NCI-H526 treated with DMSO at 0.1 percent for 48 hours (cell line): ENCODE measurements around the gene SLC38A10.

Experiments
- DNase-seq: peaks from one replicate; lab custom pipeline; 2025; lab: John Stamatoyannopoulos, UW

The SLC38A10 gene

GRCh38 chr17:81295031-81295675, at the start of gene SLC38A10:
TSS of gene SLC38A10 (minus strand) at chr17:81295307. CDS start at chr17:81294921, 386 bp downstream.
- DNase-seq = peak; percentile 75

DNA sequence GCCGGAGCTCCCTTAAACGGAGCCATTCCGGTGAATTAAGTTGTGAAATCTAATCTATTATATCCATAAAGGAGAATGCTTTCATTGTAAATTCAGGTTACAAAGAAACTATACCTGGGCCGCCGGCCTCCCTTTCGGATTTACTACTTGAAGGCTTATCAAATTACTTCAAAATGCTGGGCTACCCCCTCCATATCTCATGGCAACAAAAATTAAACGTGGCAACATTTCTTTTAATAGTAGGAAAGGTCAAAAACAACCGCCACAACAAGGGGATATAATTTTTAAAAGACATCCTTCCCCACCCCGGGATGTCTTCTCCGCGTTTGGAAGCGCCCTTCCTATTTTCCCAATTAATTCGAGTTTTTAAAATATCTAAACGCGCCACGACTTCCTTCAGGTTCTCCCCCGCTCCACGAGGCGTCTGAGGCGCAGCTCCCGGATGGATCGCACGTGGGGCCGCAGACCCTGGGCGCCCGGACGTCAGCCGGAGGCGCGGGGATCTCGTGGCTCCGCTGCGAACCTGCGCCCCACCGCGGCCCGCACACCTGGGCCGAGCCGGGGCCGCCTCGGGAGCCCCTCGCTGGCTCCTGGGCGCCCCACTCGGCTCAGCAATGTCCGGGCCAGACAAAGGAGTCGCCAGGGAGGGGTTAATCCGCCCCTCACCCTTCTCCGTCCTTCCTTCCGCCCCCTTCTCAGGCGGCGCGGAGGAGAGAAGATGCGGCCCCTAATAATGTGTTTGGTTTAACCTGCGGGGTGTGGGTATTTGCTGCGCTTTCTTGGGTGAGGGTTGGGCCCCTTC, 47.4 kb upstream of the SLC38A10 start:
- DNase-seq = peak; percentile 65

DNA sequence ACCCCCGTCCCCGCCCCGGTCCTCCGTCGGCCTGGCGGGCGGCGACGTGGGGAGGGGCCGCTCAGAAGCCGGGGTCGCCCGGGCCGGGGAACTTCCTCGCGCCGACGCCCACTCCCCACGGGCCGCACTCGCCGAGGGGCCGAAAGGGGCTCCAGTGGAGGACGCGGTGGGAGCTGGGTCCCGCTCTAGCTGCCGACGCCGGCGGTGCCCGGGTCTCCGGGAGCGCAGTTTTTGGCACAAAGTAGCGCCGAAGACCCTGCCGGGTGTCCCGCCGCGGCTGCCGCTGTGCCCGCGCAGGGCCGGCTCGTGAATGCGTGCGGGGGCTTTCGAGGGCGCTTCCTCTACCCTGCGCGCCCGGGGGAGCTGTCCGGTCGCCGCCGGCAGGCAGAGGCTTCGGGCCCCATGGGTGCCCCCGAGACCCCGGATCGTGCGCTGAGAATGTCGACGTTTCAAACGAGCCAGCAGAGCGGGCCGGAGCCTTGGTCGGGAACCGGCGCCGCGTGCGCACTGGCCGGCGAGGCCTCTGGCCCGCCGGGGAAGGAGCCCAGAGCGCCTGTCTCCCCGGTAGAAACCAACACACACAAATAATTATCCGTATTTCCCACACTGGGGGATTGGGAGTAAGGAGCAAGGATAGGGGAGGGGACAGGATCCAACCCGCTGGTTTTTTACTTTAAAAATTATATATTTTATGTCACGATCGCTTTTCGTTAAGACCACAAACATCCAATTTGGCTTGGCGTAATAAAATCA, 46.6 kb upstream of the SLC38A10 start:
- peak; percentile 16 for DNase-seq

GRCh38 chr17:81340607-81341515, 45.8 kb upstream of the SLC38A10 start:
- no peak for DNase-seq

- peak; percentile 65 for DNase-seq
Observed at GRCh38 chr17:81339534-81340296, 44.6 kb upstream of the SLC38A10 start.

- no peak for DNase-seq
Observed at GRCh38 chr17:81339191-81339533, 44.1 kb upstream of the SLC38A10 start.

GRCh38 chr17:81338274-81339190, 43.4 kb upstream of the SLC38A10 start:
- no peak for DNase-seq

GRCh38 chr17:81337476-81337879, 42.4 kb upstream of the SLC38A10 start:
- DNase-seq = no peak

GRCh38 chr17:81336930-81337325, 41.8 kb upstream of the SLC38A10 start:
- no peak for DNase-seq

- DNase-seq = no peak
Observed at GRCh38 chr17:81336296-81336929, 41.3 kb upstream of the SLC38A10 start.

DNA sequence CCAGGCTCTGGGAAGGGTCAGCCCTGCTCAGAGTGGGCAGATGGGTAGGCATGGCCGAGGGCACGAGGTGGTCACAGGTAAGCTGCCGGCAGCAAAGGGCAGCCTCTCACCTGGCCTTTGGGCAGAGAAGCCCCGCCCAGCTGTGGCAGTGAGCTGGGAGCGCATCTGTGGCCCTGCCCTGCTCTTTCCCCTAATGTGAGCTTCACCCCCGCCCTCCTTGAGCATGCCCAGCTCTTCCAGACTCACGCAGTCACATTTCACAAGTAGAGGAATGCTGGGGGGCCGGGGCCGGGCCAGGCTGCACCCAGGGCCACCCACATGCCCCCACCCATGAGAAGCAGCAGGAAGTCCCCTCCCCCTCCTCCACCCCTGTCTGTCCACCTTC, 40.7 kb upstream of the SLC38A10 start:
- DNase-seq = peak; percentile 16

DNA sequence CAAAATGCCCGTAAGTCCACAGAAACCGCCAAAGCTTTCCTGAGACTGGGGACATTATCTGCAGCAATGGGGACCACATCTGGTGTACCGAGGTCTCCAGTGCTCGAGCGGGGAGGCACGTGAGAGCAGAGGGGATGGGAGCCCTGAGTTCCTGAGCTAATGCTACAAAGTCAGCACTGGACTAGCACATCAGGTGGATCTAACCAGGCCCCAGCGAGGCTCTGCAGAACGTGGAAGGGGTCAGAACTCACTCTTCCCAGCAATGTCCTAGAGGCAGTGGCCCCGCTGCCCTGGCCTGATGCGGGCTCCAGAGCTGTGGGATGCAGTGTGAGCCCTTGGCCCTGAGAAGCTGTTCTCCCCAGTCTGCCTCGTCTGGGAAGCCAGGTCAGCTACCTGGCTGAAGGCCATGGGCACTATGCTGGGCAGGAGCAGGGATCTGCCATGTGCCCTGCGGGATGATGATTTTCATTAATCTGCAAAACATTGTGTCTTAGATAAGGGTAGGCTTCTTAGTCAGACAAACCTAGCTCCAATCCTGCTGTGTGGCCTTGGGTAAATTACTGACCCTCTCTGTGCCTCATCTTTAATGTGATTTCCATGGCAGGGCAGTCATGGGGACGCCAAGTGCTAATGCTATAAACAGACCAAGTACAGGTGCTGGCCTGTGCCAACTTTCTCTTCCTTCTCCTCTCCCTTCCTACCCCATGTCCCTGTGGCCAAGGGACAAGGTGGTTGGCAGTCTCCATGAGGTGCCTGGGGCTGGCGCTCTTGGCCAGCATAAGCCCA, 40.1 kb upstream of the SLC38A10 start:
- DNase-seq = no peak

- DNase-seq = no peak
Observed at GRCh38 chr17:81334391-81334901, 39.3 kb upstream of the SLC38A10 start.

DNA sequence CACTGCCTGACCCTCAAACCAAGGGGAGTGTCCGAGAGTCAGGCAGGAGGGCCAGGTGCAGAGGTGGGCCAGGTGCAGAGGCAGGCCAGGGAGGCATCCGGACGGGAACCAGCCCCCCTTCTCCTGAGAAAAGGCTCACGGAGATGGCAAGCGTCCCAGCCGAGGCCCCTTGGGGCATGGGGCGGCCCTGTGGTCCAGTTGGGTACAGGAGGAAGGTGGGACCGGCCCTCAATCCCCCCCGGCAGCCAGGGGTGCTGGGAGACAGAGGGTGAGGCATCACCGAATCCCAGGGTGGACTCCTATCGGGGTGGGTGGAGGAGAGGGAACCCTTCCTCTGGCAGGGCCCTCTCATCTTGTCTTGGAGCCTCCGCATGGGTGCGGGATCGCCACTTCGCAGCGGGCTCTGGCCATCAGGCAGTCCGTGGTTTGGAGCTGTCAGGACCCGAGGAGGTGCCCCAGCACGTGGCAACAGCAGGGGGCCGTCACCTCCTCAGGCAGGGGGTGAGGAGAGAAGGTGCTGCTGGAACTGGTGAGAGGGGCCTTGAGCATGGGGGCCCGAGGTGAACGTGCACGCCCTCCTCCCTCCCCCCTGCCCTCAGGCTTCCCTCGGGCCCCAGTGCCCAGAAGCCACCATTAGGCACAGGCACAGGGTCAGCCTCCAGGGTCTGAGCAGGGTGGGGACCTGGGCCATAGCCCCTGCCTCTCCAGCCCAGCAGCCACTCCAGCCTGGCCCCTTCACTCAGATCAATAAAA, 38.7 kb upstream of the SLC38A10 start:
- DNase-seq = no peak

GRCh38 chr17:81332914-81333528, 37.9 kb upstream of the SLC38A10 start:
- DNase-seq = peak; percentile 29

DNA sequence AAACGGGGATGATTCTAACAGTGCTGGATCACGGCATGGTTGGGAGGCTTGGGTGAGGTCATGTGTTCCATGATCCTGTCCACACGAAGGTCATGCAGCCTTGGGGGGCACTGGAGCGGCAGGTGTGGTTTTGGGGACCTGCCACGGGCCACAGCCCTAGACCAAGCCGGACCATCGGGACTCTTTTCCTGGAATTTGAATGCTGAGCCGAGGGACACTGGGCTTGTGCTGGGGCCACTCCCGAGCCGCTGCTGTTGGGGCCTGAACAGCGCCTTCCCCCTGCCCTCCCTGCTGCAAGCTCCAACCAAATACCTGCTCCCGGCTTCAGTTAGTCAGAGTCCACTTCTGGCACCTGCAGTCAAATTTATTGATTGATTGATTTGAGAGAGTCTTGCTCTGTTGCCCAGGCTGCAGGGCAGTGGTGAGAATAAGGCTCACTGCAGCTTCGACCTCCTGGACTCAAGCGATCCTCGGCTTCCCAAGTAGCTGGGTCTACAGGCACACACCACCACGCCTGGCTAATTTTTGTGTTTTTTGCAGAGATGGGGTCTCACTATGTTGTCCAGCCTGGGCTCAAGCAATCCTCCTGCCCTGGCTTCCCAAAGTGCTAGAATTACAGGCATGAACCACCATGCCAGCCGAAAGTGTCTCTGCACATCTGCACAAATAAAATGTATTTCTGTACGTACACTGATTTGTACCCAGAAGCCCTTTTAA, 37.2 kb upstream of the SLC38A10 start:
- no peak for DNase-seq
